ENCODE data around the gene EDC4.
"Not testable (repeated sequence)": the region's sequence is repeated elsewhere in the genome, so short reads cannot be mapped to it uniquely, and the experiment has no call there.

Gene EDC4

GRCh38 chr16:67847064-67847861 lies 25.6 kb upstream of the EDC4 start, which contains the start of gene CENPT:
CENPT (minus strand) TSS chr16:67847693; CDS start chr16:67833859, 13,834 bp downstream.
- DNase-seq, result no peak

- DNase-seq, result no peak
Observed at GRCh38 chr16:67848118-67848517, 24.7 kb upstream of the EDC4 start.

GRCh38 chr16:67853670-67854069 lies 19.2 kb upstream of the EDC4 start:
- no peak for DNase-seq

- DNase-seq, result no peak
Observed at GRCh38 chr16:67855789-67856188, 17.1 kb upstream of the EDC4 start.

GRCh38 chr16:67856927-67857546 lies 15.8 kb upstream of the EDC4 start:
- no peak for DNase-seq

GRCh38 chr16:67857547-67858233 lies 15.2 kb upstream of the EDC4 start:
- peak; percentile 70 for DNase-seq

GRCh38 chr16:67858500-67858899 lies 14.4 kb upstream of the EDC4 start:
- no peak for DNase-seq

- DNase-seq, result no peak
Observed at GRCh38 chr16:67860589-67861398, 12.1 kb upstream of the EDC4 start.

- no peak for DNase-seq
Observed at GRCh38 chr16:67861877-67862276, 11.0 kb upstream of the EDC4 start.

GRCh38 chr16:67862623-67863583 lies 9.9 kb upstream of the EDC4 start:
- DNase-seq, result no peak

- not testable (repeated sequence) for DNase-seq
Observed at GRCh38 chr16:67864044-67864443, 8.8 kb upstream of the EDC4 start.

- DNase-seq, result no peak
Observed at GRCh38 chr16:67864594-67864993, 8.3 kb upstream of the EDC4 start.

- no peak for DNase-seq
Observed at GRCh38 chr16:67865318-67865717, 7.5 kb upstream of the EDC4 start.

- no peak for DNase-seq
Observed at GRCh38 chr16:67868290-67868689, 4.6 kb upstream of the EDC4 start.

GRCh38 chr16:67869653-67870052 lies 3.2 kb upstream of the EDC4 start:
- no peak for DNase-seq

- DNase-seq, result no peak
Observed at GRCh38 chr16:67871256-67871655, 1.6 kb upstream of the EDC4 start.

GRCh38 chr16:67872131-67872630 lies 671 bp upstream of the EDC4 start:
- no peak for DNase-seq

GRCh38 chr16:67873435-67874370 lies 851 bp downstream of the EDC4 start:
- no peak for DNase-seq

- no peak for DNase-seq
Observed at GRCh38 chr16:67874372-67874771, 1.5 kb downstream of the EDC4 start.

GRCh38 chr16:67877064-67877463 lies 4.2 kb downstream of the EDC4 start:
- no peak for DNase-seq

Data from NCI-H774 (cell line).